ENCODE results near the gene PRKD3. TPM values are rescaled to one million over a fixed set of nuclear protein-coding genes. Genes with fewer than 3 reads are reported as not detected.

The PRKD3 gene
- total and polyA plus RNA-seq, 2 of the 13 experiments (the other 11 are each of a cell fraction or from before 2014, with no cell fraction given): 11.6 to 38.4 TPM

- TF ChIP-seq, protein P1, sequence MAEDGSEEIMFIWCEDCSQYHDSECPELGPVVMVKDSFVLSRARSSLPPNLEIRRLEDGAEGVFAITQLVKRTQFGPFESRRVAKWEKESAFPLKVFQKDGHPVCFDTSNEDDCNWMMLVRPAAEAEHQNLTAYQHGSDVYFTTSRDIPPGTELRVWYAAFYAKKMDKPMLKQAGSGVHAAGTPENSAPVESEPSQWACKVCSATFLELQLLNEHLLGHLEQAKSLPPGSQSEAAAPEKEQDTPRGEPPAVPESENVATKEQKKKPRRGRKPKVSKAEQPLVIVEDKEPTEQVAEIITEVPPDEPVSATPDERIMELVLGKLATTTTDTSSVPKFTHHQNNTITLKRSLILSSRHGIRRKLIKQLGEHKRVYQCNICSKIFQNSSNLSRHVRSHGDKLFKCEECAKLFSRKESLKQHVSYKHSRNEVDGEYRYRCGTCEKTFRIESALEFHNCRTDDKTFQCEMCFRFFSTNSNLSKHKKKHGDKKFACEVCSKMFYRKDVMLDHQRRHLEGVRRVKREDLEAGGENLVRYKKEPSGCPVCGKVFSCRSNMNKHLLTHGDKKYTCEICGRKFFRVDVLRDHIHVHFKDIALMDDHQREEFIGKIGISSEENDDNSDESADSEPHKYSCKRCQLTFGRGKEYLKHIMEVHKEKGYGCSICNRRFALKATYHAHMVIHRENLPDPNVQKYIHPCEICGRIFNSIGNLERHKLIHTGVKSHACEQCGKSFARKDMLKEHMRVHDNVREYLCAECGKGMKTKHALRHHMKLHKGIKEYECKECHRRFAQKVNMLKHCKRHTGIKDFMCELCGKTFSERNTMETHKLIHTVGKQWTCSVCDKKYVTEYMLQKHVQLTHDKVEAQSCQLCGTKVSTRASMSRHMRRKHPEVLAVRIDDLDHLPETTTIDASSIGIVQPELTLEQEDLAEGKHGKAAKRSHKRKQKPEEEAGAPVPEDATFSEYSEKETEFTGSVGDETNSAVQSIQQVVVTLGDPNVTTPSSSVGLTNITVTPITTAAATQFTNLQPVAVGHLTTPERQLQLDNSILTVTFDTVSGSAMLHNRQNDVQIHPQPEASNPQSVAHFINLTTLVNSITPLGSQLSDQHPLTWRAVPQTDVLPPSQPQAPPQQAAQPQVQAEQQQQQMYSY (CRISPR knock-in tag; IDR thresholded peaks at IDR 0.05): no peak
- TF ChIP-seq, protein P2, sequence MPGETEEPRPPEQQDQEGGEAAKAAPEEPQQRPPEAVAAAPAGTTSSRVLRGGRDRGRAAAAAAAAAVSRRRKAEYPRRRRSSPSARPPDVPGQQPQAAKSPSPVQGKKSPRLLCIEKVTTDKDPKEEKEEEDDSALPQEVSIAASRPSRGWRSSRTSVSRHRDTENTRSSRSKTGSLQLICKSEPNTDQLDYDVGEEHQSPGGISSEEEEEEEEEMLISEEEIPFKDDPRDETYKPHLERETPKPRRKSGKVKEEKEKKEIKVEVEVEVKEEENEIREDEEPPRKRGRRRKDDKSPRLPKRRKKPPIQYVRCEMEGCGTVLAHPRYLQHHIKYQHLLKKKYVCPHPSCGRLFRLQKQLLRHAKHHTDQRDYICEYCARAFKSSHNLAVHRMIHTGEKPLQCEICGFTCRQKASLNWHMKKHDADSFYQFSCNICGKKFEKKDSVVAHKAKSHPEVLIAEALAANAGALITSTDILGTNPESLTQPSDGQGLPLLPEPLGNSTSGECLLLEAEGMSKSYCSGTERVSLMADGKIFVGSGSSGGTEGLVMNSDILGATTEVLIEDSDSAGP (CRISPR knock-in tag; IDR thresholded peaks at IDR 0.05; ENCODE audit: borderline replicate concordance): peak; percentile 64; the same call in 1 of the 2 replicates
- TF ChIP-seq ZNF761 (CRISPR knock-in tag; conservative IDR thresholded peaks at IDR 0.05): no peak
- TF ChIP-seq GABPB1 (CRISPR knock-in tag; IDR thresholded peaks at IDR 0.05): peak; percentile 57; the same call in 1 of the 2 replicates
- no peak for TF ChIP-seq HMGXB3 (CRISPR knock-in tag; IDR thresholded peaks at IDR 0.05; ENCODE audit: borderline replicate concordance)
- peak; percentile 42; the same call in 1 of the 2 replicates for TF ChIP-seq KDM3A (CRISPR knock-in tag; IDR thresholded peaks at IDR 0.05; ENCODE audit: low read depth)
- TF ChIP-seq ZNF547 (CRISPR knock-in tag; IDR thresholded peaks at IDR 0.05): 0 out of 2 replicates have a peak, but pooled peaks have one; percentile 35
- no peak for TF ChIP-seq ZNF143 (CRISPR knock-in tag; IDR thresholded peaks at IDR 0.05)
- TF ChIP-seq MZF1 (CRISPR knock-in tag; IDR thresholded peaks at IDR 0.05; ENCODE audit: borderline replicate concordance): no peak
- no peak for TF ChIP-seq ZSCAN22 (CRISPR knock-in tag; IDR thresholded peaks at IDR 0.05)
- peak; percentile 82 for TF ChIP-seq ZBTB14 (CRISPR knock-in tag; IDR thresholded peaks at IDR 0.05)
- TF ChIP-seq HMG20B (CRISPR knock-in tag; conservative IDR thresholded peaks at IDR 0.05): no peak
- no peak for TF ChIP-seq CREM (IDR thresholded peaks at IDR 0.05)
- TF ChIP-seq CREM (CRISPR knock-in tag; IDR thresholded peaks at IDR 0.05): no peak
- TF ChIP-seq BRD4 (CRISPR knock-in tag; IDR thresholded peaks at IDR 0.05): no peak
- TF ChIP-seq SATB2 (CRISPR knock-in tag; IDR thresholded peaks at IDR 0.05): no peak
- TF ChIP-seq ELF1 (CRISPR knock-in tag; IDR thresholded peaks at IDR 0.05): 0 out of 2 replicates have a peak, but pooled peaks have one; percentile 20
- TF ChIP-seq ZNF205 (CRISPR knock-in tag; IDR thresholded peaks at IDR 0.05): no peak
Observed at GRCh38 chr2:37344453-37345361, 20.1 kb upstream of the PRKD3 start, which contains the start of gene QPCT (continued).
